ENCODE measurements around the gene CACNA1C.
A peak's percentile ranks its signal among the peaks of the same experiment; 100 is the strongest.

CACNA1C gene

GRCh38 chr12:2325519-2325918 lies 272.7 kb downstream of the CACNA1C start:
- no peak for DNase-seq (ENCODE audit: low read depth)
- H3K4me3 ChIP-seq (ENCODE audit: low read depth, low read length), result no peak overlapping the region
- TF ChIP-seq CTCF (conservative IDR thresholded peaks at IDR 0.05; ENCODE audit: low read depth, low read length), result no peak

- no peak for DNase-seq (ENCODE audit: low read depth)
- H3K4me3 ChIP-seq (ENCODE audit: low read depth, low read length), result no peak overlapping the region
- TF ChIP-seq CTCF (conservative IDR thresholded peaks at IDR 0.05; ENCODE audit: low read depth, low read length), result no peak
Observed at GRCh38 chr12:2326470-2326869, 273.7 kb downstream of the CACNA1C start.

- no peak for DNase-seq (ENCODE audit: low read depth)
- TF ChIP-seq CTCF (conservative IDR thresholded peaks at IDR 0.05; ENCODE audit: low read depth, low read length), result no peak
- no peak overlapping the region for H3K4me3 ChIP-seq (ENCODE audit: low read depth, low read length)
Observed at GRCh38 chr12:2328661-2329060, 275.9 kb downstream of the CACNA1C start.

DNA sequence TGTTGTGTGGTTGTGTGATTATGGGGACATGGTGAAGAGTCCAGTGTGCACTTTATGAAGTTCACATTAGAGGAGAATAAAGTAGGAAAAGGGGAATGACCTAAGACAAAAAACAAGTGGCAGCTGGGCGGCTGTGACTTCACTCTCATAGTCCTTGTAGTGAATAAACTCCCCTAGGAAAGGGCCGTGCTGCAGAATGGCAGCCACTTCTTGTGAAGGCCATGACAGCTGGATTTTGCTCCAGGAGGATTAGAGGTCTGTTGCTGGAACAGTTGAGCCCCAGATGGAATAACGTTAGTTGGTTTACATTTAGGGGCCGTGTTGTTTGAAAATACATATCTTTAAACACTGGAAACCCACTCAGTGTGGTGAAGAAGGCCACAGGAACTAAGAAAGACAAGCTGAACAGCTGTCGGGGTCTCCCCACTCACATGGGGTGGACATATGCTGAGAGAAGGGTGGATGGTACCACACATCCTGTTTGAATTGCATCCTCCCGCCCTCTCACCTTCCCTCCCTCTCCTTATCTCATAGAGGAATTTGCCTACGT lies 276.9 kb downstream of the CACNA1C start:
- no peak for TF ChIP-seq CTCF (conservative IDR thresholded peaks at IDR 0.05; ENCODE audit: low read depth, low read length)
- H3K4me3 ChIP-seq (ENCODE audit: low read depth, low read length), result no peak overlapping the region
- no peak for DNase-seq (ENCODE audit: low read depth)

- no peak overlapping the region for H3K4me3 ChIP-seq (ENCODE audit: low read depth, low read length)
- no peak for TF ChIP-seq CTCF (conservative IDR thresholded peaks at IDR 0.05; ENCODE audit: low read depth, low read length)
- DNase-seq (ENCODE audit: low read depth), result peak; percentile 41
Observed at GRCh38 chr12:2332236-2332635, 279.4 kb downstream of the CACNA1C start.

GRCh38 chr12:2332947-2333346 lies 280.2 kb downstream of the CACNA1C start:
- no peak for DNase-seq (ENCODE audit: low read depth)
- H3K4me3 ChIP-seq (ENCODE audit: low read depth, low read length), result no peak overlapping the region
- TF ChIP-seq CTCF (conservative IDR thresholded peaks at IDR 0.05; ENCODE audit: low read depth, low read length), result no peak

GRCh38 chr12:2333491-2334195 lies 280.9 kb downstream of the CACNA1C start:
- no peak for TF ChIP-seq CTCF (conservative IDR thresholded peaks at IDR 0.05; ENCODE audit: low read depth, low read length)
- DNase-seq (ENCODE audit: low read depth), result no peak
- no peak overlapping the region for H3K4me3 ChIP-seq (ENCODE audit: low read depth, low read length)

Data from choroid plexus epithelial cell (primary cell).